Activated naive CD4-positive, alpha-beta T cell treated with Interleukin-2 at 50 U/mL for 16 hours (primary cell): ENCODE data around the gene TFDP3.

ENCODE experiments used
- DNase-seq: peaks from one replicate; pipeline ENCODE4 v3.0.0-alpha.2; 2020

TFDP3 gene, protein sequence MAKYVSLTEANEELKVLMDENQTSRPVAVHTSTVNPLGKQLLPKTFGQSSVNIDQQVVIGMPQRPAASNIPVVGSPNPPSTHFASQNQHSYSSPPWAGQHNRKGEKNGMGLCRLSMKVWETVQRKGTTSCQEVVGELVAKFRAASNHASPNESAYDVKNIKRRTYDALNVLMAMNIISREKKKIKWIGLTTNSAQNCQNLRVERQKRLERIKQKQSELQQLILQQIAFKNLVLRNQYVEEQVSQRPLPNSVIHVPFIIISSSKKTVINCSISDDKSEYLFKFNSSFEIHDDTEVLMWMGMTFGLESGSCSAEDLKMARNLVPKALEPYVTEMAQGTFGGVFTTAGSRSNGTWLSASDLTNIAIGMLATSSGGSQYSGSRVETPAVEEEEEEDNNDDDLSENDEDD

DNA sequence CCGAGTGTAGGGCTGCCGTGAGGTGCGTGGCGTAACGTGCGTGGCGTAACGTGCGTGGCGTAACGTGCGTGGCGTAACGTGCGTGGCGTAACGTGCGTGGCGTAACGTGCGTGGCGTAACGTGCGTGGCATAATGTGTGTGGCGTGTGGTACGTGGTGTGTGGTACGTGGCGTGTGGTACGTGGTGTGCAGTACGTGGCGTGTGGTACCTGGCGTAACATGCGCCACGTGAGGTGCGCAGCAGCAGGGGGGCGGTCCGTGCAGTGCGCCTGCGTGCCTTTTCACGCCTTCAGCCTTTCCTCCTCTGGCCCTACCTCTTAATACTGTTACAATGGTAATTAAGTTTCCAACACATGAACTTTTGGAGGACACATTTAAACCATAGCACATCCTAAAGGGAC, at the start of gene TFDP3:
Gene TFDP3, minus strand, starts transcription at position 26 of the 400 bp plus-strand sequence. CDS start 95 bp downstream, outside the sequence.
- DNase-seq, result no peak

GRCh38 chrX:133267621-133268020, 49.5 kb upstream of the TFDP3 start:
- DNase-seq, result no peak

DNA sequence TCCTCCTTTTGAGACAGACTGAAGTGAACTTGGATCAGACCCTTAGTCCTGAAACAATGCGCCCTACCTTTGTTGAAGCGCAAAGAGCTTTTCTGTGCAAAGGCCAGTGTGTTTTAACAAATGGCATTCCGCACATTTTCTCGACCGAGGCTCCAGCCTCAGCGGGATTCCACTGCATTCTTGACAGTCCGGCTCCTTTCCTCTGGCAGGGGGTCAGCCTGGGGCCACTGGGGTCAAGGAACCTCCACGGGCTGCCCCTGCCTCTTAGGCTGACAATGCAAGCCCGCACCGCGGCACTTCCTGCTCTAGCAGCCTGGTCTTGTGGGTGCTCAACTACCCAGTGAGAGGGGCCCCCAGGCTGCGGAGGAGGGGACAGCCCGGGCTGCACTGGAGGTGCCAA, 47.2 kb upstream of the TFDP3 start:
- DNase-seq, result no peak

GRCh38 chrX:133258481-133258880, 40.3 kb upstream of the TFDP3 start:
- DNase-seq, result no peak

DNA sequence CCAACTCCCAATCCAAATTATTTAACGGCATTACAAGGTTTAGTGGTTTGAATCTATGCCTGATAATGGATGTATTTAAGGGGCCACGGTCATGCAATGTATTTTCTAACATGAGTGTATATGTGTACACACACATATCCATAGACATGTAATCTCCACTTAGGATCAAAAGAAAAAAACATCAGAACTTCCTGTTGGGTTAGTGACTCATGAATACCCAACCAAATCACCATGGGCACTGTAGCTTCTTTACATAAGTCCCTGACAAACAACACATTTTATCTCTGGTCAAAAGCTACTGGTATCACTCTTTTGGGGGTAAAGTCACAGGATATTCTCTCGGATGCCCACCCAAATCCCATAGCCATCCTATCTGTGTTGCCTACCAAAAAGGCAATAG, 36.5 kb upstream of the TFDP3 start:
- DNase-seq, result no peak

GRCh38 chrX:133251204-133251603, 33.0 kb upstream of the TFDP3 start:
- DNase-seq, result no peak

GRCh38 chrX:133250184-133251100, 32.3 kb upstream of the TFDP3 start:
- DNase-seq, result no peak

- DNase-seq, result no peak
These were observed 31.3 kb upstream of the TFDP3 start for GRCh38 chrX:133249266-133250058.

DNA sequence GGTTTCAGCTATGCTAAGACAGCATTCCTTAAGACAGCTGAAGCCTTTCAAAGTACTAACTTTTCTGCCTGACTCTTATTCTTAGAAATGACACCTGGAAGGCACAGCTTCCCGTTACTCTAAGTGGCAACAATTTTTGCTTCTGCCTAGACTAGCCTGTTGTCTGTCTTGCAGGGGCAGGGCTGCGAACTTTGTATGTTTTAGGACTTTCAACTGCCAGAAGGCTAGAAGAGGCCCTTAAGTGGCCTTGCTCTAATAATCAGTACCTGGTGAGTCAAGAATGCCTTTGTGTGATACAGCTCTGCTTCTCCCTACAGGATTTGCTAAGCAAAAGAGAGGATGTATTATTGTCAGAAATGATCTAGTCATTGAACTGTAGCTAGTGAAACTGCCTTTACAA, 30.0 kb upstream of the TFDP3 start:
- DNase-seq, result no peak

DNA sequence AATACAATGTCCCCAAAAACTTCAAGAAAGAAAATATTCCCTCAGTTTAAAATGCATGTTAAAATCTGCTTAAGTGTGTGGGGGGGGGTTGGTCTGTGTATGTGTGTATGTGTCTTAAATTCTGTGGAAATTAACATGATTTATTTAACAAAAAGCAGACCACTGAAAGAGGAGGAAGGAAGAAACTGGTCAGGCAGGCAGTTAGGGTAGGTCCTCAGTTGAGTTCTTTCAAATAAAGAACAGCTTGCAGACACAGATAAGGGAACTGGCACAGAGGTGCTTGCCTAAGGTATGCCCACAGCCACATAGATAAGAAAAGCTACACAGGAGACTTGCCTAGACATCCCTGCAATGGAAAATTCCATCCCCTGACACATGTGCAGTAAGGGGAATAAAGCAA, 28.8 kb upstream of the TFDP3 start:
- DNase-seq, result no peak

- no peak for DNase-seq
These were observed 17.7 kb upstream of the TFDP3 start for GRCh38 chrX:133235830-133236229.

DNA sequence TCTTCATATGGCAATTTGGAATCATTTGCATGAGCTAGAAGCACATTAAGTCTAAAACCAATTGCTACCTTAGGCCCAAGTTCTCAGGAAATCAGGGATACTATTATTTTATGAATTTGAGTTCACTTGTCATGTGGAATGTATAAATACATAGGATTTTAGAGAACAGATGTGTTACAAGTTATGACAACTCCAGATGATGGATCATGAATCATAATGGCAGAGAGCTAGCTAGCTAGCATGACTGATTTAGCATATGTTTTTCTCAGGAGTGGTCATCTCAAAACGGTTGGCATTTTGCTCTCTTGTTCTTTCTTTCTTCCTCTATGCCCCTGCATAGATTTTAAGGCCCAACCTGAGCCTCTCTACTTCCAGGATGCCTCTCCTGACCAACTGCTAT, 14.2 kb upstream of the TFDP3 start:
- no peak for DNase-seq

GRCh38 chrX:133229361-133229760, 11.2 kb upstream of the TFDP3 start:
- DNase-seq, result no peak

DNA sequence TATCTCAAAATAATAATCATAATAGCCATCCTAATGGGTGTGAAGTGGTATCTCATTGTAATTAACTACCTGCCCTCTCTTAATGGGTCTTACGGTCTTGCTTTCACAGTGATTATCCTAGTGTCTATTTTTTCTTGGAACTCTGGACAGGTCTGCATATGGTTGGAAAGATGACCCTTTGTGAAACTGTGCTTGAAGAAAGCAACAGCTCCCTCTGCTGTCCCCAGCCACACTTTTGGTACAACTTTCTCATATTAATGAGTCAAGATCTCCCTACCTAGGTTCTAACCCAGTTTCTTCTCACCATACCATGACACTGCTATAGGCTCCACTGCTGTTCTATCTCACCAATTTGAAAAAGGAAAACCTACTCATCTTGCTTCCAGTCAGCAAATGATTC, 2.4 kb downstream of the TFDP3 start:
- DNase-seq, result no peak

DNA sequence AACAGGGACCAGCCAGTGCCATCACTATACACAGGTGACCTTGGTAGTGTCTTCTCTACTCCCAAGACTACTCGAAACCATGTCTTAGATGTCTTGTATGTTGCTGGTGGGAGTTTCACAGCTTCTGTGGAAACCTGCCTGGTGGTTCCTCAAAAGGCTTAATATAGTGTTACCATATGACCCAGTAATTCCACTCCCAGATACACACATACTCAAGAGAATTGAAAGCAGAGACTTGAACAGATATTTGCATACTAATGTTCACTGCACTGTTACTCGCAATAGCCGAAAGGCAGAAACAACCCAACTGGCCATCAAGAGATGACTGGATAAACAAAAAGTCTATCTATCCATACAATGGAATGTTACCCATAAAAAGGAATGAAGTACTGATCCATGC, 3.1 kb downstream of the TFDP3 start:
- no peak for DNase-seq

- DNase-seq, result no peak
These were observed 3.9 kb downstream of the TFDP3 start for GRCh38 chrX:133214301-133214700.

DNA sequence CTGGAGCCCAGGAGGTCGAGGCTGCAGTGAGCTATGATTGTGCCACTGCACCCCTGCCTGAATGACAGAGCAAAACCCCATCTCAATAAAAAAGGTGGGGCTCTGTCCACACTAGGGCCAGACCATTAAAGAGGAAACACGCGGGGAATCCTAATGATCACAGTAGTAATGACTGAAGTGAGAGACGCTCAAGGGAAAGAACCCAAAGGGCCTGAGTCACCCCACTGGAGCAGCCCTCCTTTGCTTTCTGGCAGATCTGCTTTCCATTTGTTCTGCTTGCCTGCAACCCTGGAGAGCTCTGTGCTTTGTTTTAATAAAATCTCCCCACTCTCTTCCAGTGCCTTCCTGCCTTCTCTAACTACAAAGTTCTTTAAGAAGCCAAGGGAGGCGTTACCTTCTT, 5.0 kb downstream of the TFDP3 start:
- DNase-seq, result no peak

GRCh38 chrX:133207751-133208150, 10.4 kb downstream of the TFDP3 start:
- DNase-seq, result no peak

DNA sequence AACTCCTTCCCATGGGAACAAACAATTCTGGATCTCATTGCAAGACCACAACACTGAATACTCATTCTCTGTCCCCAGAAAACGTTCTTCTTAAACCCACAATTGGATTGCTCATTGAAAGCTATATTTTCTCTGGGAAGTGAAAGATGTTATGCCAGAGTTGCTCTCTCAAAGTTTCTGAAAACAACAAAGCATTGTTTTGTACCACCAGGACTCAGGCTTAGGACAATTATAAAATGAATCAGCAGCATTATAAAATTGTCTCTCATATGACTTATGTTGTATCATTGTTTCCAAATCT, 26.5 kb downstream of the TFDP3 start:
- no peak for DNase-seq

DNA sequence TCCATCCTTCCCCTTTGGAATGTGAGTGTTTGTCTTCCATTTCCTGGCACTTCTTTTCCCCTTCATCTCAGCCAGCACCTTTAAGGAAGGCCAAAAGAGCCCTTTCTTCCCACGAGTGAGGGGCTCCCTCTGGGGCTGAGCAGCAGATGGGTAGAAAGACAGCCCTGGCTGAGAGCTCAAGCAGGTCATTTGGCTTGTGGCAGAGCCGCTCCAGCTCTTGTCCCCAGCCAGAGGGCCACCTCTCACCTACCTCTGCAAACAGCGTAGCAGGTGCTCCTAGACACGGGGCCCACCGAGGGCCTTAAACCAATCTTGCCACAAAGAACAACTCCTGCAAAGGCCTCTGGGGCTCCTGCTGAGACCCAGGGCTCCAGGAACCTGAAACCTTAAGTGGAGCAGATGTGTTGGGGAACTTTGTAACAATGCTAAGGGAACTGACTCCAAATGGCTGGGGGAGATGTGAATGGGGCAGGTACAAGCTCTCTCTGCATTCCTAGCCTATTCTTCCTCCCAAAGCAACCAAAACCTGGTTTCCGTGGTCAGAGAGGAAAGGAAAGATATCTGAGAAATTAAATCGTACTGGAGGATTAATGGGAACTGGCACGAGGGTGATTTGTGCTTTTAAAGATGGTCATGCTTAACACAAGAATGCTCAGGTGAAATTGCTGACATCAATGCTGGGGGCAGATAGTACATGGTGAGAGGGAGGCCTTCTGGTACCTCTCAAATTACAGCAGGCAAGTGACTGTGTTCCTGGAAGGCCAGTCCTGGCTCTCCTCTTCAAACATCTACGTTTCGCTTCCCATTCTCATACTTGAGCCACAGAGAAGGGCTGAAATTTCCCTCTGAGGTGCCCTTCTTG, 27.0 kb downstream of the TFDP3 start:
- no peak for DNase-seq

DNA sequence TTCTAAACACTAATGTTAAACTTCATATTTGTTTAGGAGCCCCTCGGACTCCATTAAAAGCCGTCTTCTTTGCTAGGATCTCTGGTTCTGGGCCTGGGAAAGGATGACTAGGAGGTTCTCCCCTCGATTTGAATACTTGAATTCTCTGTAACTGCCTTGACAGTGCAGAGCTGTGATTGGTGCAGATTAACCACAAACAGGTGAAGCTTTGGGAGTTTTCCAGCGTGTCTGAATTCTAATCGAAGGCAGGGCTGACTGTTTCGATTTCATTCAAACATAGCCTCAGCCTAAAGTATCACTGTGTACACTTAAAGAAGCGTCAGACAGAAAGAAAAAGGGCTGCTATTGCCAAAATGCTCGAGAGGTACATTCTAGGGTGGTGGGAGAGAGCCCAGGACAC, 29.0 kb downstream of the TFDP3 start:
- DNase-seq, result no peak

DNA sequence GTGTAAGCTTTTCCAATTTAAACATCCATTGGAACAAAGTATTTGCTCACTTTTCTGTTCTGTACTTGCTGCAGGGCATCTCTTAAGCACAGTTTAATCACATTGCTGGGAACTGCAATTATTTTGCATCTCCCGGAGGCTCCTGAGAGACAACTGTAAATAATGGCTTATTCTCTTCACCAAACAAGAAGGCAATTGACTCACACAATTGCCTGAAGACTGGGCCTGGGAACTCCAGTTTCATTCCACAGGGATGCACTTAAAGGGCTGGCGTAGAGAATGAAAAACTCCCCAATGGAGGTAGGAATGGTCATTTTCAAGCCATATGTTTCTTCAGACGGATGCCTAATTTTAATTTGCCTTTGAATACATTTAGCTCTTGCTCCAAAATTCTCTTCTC, 29.5 kb downstream of the TFDP3 start:
- no peak for DNase-seq
